GM19397 (cell line): Measurements from ENCODE around the gene PTPN23.
"Not testable (repeated sequence)": the region's sequence is repeated elsewhere in the genome, so short reads cannot be mapped to it uniquely, and the experiment has no call there.

Experiments used
- ATAC-seq: cut with Tn5 transposase; IDR thresholded peaks from one replicate; pipeline ENCODE4 v1.9.1; 2021; ENCODE audit warnings: mild to moderate bottlenecking, moderate library complexity; ENCODE audit not compliant: unreplicated experiment

Gene PTPN23

GRCh38 chr3:47380601-47381316 lies at the start of gene PTPN23:
Gene PTPN23 (plus strand): TSS chr3:47381021. CDS start chr3:47381097, 76 bp downstream.
- ATAC-seq, result peak; percentile 83

- ATAC-seq, result no peak
Observed at GRCh38 chr3:47333907-47334306, 46.9 kb upstream of the PTPN23 start.

GRCh38 chr3:47337656-47338055 lies 43.2 kb upstream of the PTPN23 start:
- no peak for ATAC-seq

- ATAC-seq, result no peak
Observed at GRCh38 chr3:47339951-47340350, 40.9 kb upstream of the PTPN23 start.

- no peak for ATAC-seq
Observed at GRCh38 chr3:47340866-47341265, 40.0 kb upstream of the PTPN23 start.

- no peak for ATAC-seq
Observed at GRCh38 chr3:47342151-47342550, 38.7 kb upstream of the PTPN23 start.

- no peak for ATAC-seq
Observed at GRCh38 chr3:47342812-47343211, 38.0 kb upstream of the PTPN23 start.

GRCh38 chr3:47343471-47343971 lies 37.3 kb upstream of the PTPN23 start:
- no peak for ATAC-seq

GRCh38 chr3:47344971-47345370 lies 35.9 kb upstream of the PTPN23 start:
- ATAC-seq, result no peak

GRCh38 chr3:47347217-47347801 lies 33.5 kb upstream of the PTPN23 start:
- ATAC-seq, result peak; percentile 74

- no peak for ATAC-seq
Observed at GRCh38 chr3:47348411-47349154, 32.2 kb upstream of the PTPN23 start.

- ATAC-seq, result no peak
Observed at GRCh38 chr3:47355010-47355409, 25.8 kb upstream of the PTPN23 start.

- ATAC-seq, result no peak
Observed at GRCh38 chr3:47356201-47356600, 24.6 kb upstream of the PTPN23 start.

GRCh38 chr3:47359323-47359722 lies 21.5 kb upstream of the PTPN23 start:
- no peak for ATAC-seq

- not testable (repeated sequence) for ATAC-seq
Observed at GRCh38 chr3:47360110-47360517, 20.7 kb upstream of the PTPN23 start.

- no peak for ATAC-seq
Observed at GRCh38 chr3:47362701-47363100, 18.1 kb upstream of the PTPN23 start.

GRCh38 chr3:47365213-47366153 lies 15.3 kb upstream of the PTPN23 start:
- no peak for ATAC-seq

- ATAC-seq, result no peak
Observed at GRCh38 chr3:47366833-47367232, 14.0 kb upstream of the PTPN23 start.

- ATAC-seq, result no peak
Observed at GRCh38 chr3:47367631-47368030, 13.2 kb upstream of the PTPN23 start.

GRCh38 chr3:47370020-47370419 lies 10.8 kb upstream of the PTPN23 start:
- not testable (repeated sequence) for ATAC-seq
